ENCODE data around the gene WWOX.

The WWOX gene

DNA sequence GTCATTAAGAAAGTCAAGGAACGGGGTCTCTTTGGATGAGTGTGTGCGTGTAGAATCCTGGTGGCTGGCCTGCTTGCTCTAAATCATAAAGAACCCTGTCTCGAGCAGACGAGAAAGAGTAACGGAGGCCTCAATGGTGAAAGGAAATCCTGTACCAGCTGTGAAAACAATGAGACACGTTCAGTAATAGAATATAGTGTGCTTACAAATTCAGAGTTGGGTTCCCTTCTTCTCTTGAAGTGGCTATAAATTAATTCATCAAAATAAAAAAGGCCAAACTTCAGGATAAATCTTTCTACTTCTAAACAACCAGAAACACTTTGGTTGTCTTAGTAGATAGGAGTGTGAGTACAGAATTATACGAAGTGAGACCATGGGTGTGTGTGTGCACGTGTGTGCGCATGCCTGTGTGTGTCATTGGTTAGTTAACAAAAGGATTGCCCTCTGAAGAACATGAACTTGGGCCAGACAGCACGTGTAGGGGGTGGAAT, 48.5 kb downstream of the WWOX start:
- peak; percentile 32 for DNase-seq

DNA sequence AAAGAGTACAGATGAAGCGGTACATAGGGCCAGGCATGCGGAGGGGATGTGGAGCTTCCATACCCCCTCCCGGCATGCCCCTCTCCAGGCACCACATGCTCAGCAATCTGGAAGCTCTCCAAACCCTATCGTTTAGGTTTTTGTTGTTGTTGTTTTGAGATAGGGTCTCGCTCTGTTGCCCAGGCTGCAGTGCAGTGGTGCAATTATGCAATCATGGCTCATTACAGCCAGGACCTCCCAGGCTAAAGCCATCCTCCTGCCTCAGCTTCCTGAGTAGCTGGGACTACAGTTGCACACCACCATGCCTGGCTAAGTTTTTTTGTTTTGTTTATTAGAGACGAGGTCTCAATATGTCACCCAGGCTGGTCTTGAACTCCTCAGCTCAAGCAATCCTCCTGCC, 50.8 kb downstream of the WWOX start:
- DNase-seq, result no peak

DNA sequence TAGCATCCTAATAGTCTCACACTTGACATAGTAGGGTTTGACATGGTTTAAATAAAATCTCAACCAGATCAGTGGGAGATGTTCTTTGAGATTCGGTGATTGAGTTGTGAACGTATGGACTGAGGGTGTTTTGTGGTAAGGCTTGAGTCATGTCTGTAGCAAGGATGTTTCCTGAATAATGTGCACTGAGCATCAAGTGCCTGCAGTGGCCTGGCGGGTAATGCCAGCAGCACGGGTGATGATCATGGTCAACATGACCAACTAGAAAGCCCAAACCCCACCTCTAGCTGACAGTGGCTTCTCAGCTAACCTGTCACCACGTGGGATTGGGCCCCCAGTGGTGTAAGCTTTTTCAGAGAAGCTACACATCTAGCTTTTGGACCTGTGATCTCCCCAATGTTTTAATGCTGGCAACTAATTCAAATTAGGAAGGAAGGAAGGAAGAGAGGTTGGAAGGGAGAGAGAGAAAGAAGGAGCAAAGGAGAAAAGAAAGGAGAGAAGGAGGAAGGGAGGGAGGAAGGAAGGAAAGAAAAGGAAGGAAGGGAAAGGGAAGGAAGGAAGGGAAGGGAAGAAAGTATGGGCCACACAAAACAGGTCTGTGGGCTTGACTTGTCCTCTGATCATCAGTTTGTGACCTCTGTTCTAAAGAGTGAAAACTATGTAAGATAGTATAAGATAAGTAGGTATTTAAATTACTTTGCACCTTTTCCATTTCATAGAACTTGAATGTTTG, 55.4 kb downstream of the WWOX start:
- DNase-seq, result no peak

DNA sequence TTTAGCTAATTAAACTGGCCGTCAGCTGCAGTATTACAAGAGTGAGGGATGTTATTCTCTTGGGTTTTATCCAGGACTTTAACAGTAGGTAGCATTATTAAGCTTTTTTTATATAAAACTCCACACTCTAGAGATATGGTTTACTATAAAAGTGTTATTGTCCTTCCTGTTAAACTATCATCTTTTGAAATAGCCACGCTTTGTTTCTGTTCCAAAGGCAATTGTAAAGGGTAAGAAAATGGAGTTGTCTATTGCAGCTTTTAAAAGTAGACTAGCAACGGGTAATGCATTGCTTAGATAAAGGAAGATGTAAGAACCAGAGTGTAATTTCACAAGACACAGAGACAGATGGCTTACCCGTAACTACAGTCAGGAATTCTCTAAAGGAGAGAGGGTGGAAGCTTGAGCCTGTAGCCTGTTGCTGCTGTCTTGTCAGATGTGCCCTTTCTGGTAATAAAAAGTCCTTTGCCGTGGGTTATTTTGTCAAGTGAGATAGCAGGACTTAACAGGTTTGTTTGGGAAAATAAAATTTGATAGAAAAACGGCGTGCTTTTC, 56.4 kb downstream of the WWOX start:
- no peak for DNase-seq

DNA sequence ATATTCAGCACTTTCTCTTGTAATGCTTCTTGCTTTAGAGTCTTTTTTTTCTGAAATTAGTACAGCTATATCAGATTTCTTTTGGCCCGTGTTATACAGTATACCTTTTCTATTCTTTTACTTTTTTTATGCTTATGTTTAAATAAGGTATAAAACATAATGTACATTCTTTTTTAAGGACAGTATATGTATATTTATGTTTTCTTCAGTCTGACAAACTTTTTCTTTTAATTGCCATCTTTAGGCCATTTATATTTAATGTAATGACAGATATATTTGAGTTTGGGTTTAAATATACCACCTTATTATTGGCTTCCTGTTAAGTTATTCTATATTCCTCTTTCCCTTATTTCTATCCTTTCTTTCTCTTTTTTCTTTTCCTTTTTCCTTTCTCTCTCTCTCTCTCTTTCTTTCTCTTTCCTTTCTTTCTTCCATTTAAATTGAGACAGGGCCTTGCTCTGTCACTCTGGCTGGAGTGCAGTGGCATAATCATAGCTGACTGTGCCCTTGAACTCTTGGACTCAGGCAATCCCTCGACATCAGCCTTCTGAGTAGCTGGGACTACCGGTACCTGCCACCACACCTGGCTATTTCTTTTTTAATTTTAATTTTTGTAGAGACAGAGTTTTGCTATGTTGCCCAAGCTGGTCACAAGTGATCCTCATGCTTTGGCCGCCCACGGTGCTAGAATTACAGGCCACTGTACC, 61.7 kb downstream of the WWOX start:
- no peak for DNase-seq

DNA sequence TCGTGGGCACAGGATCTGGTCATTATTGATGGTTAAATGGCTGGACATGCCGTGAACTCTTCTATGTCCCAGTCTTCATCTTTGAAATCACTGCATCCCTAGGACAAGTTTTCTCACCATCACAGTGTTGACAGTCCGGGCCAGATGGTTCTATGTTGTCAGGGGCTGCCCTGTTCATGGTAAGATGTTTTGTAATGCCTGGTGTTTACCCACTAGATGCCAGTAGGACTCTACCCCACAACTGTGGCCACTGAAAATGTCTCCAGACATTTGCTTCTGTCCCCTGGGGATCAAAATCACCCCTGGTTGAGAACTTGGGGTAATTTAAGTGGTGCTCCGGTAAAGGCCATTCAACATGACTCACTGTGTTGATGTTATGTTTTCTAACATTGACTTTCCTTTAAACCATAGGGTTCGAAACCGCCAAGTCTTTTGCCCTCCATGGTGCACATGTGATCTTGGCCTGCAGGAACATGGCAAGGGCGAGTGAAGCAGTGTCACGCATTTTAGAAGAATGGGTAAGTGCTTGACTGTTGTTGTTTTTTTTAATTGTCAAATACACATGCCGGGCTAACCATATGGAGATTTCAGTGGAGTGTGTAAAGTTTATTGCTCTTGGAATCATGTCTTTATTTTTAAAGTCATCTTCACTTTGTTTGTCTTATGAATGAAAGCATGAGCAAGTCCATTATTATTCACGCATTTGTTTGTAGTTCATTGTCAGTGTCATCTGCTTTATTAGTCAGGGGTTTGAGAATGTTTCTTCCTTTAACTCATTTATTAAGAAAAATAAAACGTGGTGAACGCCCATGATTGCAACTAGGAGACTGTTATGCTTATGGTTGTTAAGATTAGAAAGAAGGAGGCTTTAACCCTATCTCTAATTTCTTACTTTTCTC, 64.6 kb downstream of the WWOX start:
- DNase-seq, result no peak

DNA sequence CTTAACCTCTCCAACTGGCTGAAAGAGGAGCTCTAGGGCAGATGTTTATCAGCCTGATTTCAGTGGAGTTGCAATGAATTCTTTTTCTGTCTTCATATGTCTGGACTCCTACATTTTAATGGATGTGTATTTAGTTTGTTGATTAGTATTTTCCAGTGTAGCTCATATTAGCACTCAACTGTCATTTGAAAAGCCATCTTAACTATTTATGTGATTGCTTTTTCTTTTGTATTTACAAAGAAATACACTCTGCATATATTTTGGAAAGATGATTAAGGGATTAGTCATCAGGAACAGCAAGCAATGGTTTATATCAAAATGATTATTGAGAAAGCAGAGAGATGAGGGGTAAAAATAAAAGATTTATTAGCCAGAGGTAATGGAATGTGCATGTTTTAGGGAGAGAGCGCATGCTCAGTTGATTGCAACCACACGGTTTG, 71.1 kb downstream of the WWOX start:
- no peak for DNase-seq

DNA sequence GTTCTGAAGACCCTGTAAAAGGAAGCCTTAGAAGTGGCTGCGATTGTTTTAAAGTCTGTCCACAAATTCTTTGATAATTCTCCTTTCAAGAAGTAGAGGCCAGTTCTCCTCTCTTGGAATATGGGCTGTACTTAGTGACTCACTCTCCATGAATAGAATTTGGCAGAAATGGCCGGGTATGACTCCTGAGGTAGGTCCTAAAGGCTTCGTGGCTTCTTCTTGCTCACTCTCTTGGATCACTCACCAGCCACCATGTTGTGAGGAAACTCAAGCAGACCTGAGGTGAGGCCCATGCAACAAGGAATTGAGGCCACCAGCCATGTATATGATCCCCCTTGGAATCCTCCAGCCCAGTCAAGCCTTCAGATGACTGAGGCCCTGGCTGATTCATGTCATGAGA, 75.8 kb downstream of the WWOX start:
- DNase-seq, result no peak

DNA sequence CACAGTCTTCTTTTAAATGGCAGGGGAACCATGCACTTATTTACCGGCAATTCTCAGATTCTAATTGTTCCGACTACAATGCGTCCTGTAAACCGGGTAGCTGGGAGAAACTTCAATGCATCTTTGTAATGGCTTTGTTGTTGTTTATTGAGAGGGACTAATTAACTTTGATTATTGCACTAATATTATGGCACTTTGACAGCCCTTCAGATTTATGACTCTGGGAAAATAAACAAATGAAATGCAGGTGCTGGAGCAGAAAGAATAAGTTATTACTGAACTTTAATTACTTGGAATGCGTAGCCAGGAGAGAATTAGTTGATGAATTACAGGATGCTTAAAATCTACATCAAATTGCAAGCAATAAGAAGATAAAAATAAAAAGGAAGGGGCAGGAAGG, 77.0 kb downstream of the WWOX start:
- no peak for DNase-seq

DNA sequence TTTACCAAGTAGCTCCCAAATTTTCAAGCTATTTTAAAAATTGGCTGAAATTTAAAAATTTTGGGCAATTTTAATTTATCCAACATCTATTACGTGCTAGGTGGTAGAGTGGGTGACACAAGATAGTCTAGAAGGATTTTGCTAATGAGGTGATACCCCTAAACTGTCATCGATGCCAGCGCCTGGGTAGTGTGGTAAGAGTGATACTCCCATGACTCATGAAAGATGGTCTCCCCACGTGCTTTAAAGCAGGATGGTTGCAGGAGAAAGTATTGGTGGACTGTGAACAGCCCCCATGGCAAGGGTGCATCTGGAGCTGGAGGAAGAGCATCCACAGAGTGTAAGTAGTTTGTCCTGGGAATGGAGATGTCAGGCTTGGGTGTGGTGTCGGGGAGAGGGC, 77.8 kb downstream of the WWOX start:
- no peak for DNase-seq

DNA sequence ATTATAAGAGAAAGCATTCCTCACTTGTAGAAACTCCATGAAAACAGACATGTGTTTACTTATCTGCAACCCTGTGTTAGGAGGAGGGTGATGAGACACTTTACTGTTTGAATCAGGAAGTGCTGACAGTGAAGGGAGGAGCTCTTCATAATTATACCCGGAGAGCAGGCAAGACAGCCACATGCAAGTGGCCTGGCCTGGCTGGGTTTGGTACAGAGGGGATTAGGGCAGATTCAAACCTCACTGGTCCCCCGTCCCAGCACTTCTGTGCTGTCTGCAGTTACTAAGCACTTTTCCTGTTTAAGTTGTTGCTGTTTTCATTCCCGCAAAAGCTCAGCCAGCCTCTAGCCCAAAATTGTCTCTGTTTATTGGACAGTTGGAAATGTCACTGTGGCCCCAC, 78.5 kb downstream of the WWOX start:
- DNase-seq, result no peak

DNA sequence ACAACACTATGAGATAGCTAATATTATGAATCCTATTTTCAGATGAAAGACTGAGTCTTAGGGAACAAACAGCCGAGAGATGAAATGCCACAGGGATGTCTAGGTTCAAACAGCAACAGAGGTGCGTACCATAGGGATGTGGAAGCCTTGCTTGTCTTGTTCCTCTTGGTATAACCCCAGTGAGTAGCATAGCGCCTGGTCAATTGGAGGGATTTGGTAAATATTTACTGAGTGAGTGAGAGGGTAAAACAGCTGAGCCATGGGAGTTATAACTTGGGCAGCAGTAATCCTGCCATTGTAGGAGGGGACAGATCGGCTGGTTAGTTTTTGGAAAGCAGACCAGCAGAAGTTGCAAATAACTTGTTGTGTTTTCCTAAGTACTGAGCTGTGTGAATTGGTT, 80.2 kb downstream of the WWOX start:
- DNase-seq, result no peak

DNA sequence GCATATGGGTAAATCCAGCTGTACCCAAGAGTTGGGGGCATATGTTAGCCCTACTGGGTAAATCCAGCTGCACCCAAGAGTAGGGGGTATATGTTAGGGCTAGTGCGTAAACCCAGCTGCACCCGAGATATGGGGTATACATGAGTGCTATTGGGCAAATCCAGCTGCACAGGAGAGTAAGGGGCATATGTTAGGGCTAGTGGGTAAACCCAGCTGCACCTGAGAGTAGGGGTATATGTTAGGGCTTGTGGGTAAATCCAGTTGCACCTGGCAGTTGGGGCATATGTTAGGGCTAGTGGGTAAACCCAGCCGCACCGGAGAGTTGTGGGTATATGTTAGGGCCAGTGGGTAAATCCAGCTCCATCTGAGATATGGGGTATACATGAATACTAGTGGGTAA, 80.9 kb downstream of the WWOX start:
- no peak for DNase-seq

DNA sequence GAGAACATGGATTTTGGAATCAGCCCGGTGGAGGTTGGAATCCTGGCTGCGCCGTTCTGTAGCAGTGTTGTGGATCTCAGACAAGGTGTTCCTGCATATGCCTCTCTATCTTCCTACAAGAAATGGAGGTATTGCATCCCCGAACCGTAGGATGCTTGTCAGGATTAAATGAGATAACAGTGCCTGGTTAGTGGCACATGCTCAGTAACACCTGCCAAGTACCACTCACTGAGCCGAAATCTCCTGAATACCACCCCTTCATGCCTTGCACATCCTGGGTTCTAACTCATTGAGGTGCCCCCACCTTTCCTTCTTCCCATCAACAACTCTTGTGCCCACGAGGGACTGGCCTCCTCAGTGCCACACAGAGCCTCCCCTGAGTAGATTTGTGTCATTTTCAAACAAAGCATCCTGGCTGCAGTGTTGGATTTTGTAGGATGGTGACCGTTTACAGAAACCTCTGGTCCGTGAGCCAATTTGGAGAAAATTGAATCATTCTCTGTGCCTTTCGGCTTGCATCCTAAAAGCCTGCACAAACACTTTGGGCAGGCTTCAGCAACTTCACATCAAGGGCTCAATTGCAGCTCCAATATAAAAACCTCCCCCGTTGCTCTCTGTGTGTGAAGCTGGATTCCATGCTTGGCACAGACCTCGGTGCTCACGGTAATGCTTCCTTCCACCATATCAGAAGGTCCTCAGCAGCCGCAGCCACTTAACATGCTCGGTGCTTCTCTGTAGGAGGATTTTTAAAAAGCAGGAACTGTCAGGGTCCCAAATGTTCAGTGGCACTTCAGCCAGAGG, 84.2 kb downstream of the WWOX start:
- peak; percentile 29 for DNase-seq

DNA sequence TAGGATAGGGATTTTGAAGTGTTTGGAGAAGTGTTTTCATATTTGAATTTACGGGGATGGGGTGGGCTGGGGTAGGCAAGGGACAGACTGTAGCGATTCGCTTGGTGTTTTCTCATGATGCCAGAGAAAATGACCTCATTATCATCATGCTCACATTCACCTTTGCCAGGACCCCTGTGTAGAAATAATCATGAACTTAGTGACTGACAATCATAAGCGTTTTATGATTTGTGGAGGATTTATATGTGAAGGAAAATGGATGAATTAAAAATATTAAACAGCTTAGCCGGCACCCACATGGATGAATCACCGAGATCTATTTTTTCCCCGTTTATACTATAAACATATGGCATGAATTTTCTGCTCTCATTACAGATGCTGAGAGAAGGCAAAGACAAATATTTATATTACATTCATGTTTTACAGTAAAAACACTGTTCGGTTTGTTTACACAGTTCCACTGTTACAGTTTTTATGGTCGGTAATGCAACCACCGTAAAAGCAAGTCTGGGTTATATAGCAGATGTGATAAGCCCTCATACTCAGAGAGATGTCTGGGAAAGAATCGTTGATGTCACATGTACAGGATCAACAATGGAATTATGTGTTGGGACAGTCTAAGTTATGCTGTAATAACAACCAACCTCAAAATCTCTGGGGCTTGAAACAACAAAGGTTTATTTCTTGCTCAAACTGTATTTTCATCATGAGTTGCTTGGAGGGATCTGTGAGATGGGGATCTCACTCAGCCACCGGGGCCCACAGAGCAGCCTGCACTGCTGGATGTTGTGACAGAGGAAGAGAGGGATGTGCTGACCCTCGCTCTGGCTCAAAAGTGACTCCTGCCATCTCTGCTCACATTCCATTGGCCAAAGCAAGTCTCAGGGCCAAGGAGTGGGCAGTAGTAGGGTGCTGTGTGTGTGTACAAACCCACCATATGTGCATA, 85.1 kb downstream of the WWOX start:
- DNase-seq, result peak; percentile 49

DNA sequence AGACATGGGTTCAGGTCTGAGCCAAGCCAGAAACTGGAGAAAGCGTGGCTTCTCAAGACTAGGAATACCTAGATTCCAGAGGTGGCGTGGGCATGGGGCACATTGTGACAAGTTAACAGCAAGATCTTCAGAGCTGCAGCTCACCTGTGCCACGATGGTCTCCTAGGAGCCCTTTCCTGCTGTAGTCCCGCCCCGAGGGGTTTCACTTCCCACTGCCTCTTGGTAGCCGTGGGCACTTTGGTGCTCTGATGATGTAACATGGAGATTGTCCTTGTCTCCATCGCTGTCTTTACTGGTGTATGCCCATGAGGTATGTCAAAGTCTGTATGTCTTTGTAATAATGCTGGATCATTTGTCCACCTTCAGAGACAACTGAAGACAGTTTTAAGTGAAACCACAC, 89.7 kb downstream of the WWOX start:
- no peak for DNase-seq

DNA sequence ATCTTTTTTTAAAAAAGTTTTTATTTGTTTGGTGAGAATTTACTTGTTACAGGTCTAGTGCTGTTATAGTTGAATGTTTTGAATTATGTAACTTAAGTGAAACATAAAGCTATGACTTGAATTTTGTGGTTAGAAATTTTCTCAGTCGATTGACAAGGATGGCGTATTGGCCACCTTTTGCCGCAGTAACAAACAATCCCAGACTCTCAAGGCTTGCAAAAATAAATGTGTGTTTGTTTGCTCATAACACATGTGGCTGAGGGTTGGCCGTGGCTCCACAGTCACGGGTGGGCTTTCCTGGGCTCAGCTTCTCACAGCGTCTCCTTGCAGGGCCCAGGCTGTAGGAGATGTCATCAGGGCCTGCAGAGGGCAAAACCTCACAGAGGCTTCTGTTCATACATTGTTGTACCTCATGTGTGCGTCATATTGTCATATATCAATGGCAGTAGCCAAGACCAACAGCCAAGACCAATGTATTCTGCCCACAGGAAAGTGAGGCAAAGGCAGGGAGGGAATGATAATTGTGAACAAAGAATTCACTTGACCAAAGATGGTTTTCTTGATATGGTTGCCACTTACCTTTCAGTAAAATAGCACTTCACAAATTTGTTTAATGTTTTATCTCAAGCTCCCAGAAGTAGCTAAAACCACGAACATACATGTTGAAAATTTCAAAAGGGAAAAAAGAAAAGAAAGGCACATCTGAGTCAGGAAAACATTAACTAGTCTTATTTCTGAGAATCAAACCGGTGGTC, 93.5 kb downstream of the WWOX start:
- DNase-seq, result no peak

DNA sequence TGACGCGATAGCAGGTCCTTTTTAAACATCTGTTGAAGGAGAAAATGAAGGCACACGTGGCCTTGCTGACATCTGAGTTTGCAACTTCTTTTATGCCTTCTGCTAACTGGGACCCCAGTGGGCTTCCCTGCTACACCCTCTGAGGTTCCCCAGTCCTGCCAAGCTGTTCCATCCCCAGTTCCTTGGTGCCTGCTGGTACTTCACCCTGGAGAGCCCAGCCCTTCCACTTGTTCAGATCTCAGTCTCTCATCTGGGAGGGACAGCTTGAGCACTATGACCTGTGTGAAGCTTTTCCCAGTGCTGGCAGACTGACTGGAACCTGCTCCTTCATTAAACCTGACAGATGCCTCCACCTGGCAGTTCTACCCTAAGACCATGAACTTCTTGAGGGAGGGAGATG, 95.5 kb downstream of the WWOX start:
- DNase-seq, result no peak

DNA sequence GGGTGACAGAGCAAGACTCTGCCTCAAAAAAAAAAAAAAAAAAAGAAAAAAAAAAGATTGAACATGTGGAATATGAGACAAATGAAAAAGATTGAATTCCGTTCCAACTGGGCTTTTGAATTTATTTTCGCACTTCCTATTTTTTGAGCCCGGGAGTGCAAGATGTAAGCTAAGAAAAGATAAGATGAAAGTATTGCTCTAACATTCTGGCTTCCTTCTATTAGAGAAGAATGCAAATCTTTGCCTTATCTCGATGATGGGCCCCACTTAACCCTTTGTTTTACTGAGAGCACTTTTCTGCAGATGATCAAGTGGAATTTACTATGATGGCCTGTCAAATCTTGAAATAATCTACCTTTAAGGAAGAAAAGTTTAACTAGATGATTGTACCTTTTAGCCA, 96.3 kb downstream of the WWOX start:
- DNase-seq, result no peak

DNA sequence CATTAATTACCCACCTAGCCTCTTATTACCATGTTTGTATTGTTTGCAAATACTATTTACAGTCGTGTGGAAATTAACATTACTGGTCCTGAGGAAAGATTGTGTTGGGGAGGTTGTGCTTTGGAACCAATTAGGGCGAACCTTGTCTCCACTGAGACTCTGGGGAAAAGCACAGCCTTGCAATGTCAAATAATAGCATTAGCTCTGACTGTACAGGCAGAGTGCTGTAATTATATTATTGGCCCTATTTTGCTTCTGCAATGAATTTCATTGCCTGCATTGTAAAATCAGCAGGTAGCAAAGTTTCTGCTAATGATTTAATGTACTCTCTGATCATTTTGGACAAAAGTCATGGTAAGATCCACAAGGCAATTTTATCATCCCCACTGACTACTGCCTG, 97.0 kb downstream of the WWOX start:
- DNase-seq, result peak; percentile 15
